ENCODE measurements around the gene C11orf24. TPM values are rescaled to one million over a fixed set of nuclear protein-coding genes. Genes with fewer than 3 reads are reported as not detected.
"Not testable (repeated sequence)": the region's sequence is repeated elsewhere in the genome, so short reads cannot be mapped to it uniquely, and the experiment has no call there.

C11orf24 gene
- total RNA-seq, 2 experiments from 2014 or later = 49.4 to 54.0 TPM

DNA sequence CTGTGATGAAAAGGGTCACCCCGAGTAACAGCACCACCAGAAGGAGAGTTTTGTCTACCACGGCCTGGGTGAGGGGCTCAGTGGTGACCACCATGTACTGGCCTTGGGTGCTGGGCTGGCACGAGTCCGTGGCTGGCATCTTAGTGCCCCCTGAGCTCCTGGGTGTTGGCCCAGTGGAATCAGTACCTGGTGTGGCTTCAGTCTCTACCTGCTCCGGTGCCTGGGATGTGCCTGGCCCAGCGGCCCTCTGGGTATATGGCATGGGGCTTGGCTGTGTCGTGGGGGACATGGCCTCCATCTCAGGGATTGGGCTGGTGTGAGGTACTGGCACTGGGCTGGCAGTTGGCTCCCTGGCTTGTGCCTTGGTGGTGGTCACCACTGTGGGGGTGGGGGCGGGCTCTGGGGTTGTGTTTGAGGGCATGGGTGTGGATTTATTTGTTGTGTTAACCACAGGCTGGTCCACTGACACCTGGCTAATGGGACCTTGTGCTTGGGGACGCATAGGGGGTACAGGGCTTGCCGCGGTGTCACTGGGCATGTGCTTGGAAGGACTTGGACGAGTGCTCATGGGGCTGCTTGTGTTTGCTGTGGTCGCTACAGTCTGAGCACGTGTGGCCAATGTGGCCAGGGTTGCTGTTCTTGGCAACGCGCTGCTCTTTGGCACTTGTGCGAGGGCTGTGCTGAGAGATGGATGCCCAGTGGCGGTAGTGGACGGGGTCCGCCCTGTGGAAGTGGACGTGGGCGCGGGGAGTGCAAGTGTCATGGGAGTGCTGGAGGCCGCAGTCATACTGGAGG, 9.8 kb downstream of the C11orf24 start:
- POLR2A ChIA-PET = no interaction called here
- CTCF ChIA-PET = interaction anchor here (6.7 kb wide), 1 partner anchor 37 kb away, joined by 109 read pairs; no protein-coding TSS in a partner anchor

DNA sequence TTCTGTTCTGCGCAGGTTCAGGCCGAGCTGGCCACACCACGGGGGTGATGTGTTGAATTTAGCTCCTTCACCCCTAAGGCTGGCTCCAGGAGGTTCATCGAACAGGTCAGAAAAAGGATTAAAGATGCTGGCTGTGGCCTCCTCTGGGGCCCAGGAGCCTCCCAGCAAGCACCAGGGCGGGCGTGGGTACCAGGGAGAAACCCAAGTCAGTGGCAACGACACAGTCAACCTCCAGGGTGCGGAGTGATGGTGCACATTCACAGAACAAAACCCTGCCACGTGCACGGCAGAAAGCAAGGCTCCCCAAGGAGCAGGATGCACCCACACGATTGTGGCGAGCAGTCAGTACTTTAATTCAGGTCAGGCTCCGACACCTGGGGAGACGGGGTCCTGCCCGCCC, 10.8 kb downstream of the C11orf24 start:
- ChIA-PET CTCF (interaction anchor here (6.7 kb wide), 1 partner anchor 38 kb away, joined by 109 read pairs; no protein-coding TSS in a partner anchor), POLR2A (no interaction called here)

DNA sequence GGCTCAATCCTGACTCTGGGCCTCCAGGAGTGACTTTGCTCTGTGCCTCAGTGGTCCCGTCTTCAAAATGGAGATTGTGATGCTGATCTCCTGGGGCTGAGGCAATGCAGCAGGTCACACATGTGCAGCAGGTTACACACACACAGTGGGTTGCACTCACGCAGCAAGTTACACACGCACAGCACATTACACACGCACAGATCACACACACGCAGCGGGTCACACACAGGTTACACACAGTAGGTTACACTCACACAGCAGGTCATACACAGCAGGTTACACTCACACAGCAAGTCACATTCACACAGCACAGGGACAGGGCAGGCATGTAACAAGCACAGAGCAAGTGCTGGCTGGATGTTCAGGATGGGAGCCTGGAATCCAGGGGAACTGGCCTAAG, 11.3 kb downstream of the C11orf24 start:
- ChIA-PET CTCF (interaction anchor here (0.8 to 6.7 kb wide), 3 partner anchors 10 to 38 kb away, joined by 3 to 109 read pairs (median 4); no protein-coding TSS in a partner anchor), POLR2A (no interaction called here)

DNA sequence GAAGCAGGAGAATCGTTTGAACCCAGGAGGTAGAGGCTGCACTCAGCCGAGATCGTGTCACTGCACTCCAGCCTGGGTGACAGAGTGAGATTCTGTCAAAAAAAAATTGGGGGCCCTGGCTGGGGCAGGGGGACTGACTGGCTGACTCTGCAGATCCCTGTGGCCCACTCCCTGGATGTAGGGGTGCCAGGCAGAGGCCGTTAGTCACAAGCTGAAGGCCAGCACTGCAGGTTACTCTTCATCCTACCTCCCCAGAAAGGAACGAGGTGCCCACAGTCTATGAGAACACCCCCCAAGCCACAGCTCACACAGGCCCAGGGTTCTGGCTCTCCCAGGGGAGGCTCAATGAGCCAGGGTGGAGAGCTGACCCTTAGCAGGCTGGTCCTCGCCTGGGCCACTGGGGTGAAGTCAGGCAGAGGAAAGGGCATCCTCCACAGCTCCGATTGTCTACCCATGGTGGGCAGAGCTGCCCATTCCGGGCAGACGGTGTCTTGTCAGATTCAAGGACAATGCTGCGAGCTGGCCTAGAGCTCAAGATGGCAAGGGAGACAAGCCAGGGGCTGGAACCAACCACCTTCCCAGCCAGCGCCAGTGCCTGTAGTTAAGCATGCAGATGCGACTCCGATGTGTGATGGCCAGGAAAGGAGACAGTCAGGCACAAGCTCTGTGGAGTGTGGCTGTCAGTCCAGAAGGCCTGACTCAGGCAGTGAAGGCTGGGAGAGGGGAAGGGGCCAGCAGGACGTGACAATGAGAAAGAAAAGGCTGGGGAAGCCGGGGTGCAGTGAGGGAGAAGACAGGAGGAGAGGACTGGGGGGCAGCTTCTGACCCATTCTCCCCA, 12.4 kb downstream of the C11orf24 start:
- ChIA-PET CTCF (interaction anchor here (0.8 to 6.7 kb wide), 3 partner anchors 11 to 39 kb away, joined by 3 to 109 read pairs (median 3); no protein-coding TSS in a partner anchor), POLR2A (interaction anchor here (0.7 kb wide), 1 partner anchor 12 kb away, joined by 3 read pairs; the partner anchor contains the start of gene C11orf24)

DNA sequence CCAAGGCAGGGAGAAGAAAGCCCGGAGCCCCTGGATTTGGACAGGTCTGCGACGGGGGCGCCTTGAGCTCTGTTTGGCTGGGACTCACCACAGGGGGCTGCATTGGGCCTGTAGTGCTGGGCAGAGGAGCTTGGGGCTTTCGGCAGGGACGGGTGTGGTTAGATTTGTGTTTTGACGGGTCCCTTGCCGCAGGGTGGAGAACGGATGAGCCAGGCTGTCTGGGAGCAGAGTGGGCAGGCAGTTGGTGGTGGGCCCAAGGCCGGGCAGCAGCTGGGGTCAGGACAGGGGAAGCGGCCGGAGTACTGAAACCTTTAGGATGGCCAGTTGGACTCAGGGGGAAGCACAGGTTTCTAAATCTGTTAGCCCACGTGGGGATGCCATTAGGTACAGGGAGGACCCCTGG, 13.4 kb downstream of the C11orf24 start:
- CTCF ChIA-PET = interaction anchor here (1.0 to 6.7 kb wide), 5 partner anchors 24 to 130 kb away, joined by 3 to 109 read pairs (median 3); no protein-coding TSS in a partner anchor
- POLR2A ChIA-PET = interaction anchor here (0.6 to 1.4 kb wide), 4 partner anchors 14 to 149 kb away, joined by 3 to 4 read pairs (median 3); partner anchors contain the start of gene C11orf24

DNA sequence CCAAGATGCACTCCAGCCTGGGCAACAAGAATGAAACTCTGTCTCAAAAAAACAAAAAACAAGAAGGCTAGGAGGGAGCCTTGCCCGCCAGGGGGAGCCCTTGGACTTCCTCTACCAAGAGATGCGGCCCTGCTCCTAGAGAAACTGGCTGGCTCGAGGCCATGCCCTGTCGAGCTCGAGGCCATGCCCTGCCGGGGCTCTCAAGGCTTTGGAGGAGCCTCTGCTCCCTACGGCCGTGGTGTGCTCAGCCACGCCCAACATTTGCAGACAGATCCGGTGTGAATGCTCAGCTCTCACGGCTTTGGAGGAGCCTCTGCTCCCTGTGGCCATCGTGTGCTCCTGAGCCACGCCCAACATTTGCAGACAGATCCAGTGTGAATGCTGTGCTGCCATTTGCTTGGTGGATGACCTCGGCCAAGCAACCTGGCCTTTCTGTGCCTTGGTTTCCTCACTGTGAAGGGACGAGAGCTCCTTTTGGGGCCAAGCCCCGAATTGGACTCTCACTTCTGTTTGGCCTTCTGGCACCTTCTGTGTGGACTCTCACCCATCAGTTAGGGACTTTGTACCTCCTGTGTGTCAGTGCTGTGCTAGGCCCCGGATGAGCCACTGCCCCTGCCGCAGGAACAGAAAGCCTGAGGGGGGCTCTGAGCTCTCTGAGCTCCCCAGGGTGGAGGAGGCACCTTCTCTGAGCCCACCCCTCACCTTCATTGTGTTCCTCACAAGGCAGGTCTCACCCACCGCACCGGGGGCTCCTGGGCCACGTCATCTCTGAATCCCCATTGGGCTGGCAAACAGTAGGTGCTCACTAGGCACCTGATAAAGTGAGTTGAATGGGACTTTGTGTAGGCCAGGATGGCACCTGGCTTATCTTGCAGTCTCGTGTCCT, 14.1 kb downstream of the C11orf24 start:
- ChIA-PET POLR2A (interaction anchor here (0.6 to 1.4 kb wide), 4 partner anchors 14 to 149 kb away, joined by 3 to 4 read pairs (median 3); partner anchors contain the start of gene C11orf24), CTCF (interaction anchor here (0.7 to 6.7 kb wide), 15 partner anchors 10 to 130 kb away, joined by 3 to 109 read pairs (median 3); partner anchors contain the start of gene C11orf24)

DNA sequence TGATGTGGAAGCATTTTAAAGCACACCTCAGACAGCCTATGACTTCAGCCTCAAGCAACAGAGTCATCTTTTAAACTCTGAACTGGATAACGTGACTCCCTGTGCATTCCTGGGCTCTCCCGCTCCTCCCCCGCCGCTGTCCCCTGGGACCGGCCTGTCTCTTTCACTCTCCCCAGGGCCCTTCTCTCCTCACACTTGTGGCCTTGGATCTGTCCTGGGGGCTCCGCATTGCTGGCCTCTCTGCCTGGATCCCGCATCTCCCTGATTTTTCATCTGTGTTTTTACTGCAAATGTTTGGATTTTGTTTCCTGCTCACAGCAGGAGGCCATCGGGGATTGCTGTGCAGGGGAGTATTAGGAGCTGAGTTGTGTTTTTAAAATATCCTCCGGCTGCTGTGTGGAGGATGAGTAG, 15.4 kb downstream of the C11orf24 start:
- ChIA-PET CTCF (interaction anchor here (1.2 to 6.7 kb wide), 2 partner anchors 15 to 42 kb away, joined by 4 to 109 read pairs; no protein-coding TSS in a partner anchor), POLR2A (no interaction called here)

DNA sequence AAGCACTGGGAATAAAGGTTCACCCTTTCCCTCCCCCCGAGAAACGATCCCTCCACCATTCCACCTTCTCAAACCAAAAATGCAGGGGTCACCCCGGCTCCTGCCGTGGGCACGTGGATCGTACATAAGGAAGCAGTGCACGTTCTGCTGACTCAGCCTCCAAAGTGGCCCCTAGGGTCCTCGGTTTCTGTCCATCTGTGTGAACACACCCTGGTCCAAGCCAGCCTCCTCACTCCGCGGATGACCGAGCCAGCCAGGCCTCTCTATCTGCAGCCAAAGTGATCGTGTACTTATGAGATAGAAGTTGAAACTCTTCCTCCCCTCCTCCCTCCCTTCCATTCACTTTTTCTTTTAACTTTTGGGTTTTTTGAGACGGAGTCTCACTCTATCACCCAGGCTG, 16.2 kb downstream of the C11orf24 start:
- POLR2A ChIA-PET = no interaction called here
- CTCF ChIA-PET = interaction anchor here (6.7 kb wide), 1 partner anchor 43 kb away, joined by 109 read pairs; no protein-coding TSS in a partner anchor

DNA sequence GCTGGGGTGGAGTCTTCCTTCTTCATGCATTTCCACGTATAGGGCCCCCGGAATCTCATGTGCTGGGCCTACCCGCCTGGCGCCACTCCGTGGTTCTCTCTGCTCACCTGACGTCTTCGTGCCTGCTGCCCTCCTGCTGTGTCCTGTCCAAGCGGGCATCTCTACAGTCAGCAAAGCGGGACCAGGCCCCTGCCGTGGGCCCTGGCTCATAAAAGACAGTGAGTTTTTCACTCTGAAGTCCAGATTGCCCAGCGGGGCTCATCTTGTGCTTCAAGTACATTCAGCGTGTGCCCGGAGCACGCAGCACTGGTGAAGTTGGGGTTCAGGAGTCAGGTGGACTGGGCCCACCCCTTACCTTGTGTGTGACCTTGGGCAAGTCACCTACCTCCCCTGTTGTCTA, 17.4 kb downstream of the C11orf24 start:
- POLR2A ChIA-PET = no interaction called here

DNA sequence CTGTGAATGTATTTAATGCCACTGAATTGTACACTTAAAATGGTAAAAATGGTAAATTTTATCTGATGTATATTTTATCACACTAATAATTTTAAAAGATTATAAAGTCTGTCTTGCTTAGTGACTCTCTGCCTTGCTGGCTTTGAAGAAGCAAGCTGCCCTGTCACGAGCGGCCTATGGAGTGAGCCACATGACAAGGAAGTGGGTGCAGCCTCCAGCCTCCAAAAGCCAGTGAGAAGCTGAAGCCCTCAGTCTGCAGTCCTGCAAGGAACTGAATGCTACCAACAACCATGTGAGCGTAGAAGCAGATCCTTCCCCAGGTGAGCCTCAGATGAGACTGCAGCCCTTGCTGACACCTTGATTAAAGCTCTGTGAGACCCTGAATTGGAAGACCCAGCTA, 20.0 kb downstream of the C11orf24 start:
- POLR2A ChIA-PET = no interaction called here
- CTCF ChIA-PET = interaction anchor here (3.8 kb wide), 1 partner anchor 46 kb away, joined by 20 read pairs; no protein-coding TSS in a partner anchor

More for the DNA sequence above, 17.4 kb downstream of the C11orf24 start:
- CTCF ChIA-PET = interaction anchor here (3.8 kb wide), 1 partner anchor 43 kb away, joined by 20 read pairs; no protein-coding TSS in a partner anchor

DNA sequence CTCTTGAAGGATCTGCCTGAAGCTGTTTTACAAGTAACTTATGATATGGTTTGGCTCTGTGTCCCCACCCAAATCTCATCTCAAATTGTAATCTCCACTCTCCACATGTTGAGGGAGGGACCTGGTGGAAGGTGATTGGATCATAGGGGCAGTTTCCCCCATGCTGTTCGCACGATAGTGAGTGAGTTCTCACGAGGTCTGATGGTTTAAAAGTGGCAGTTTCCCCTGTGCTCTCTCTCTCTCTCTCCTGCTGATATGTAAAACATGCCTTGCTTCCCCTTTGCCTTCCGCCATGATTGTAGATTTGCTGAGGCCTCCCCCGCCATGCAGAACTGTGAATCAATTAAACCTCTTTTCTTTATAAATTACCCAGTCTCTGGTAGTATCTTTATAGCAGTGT, 26.9 kb downstream of the C11orf24 start:
- POLR2A ChIA-PET = interaction anchor here (0.5 kb wide), 1 partner anchor 128 kb away, joined by 7 read pairs; no protein-coding TSS in a partner anchor
- CTCF ChIA-PET = not testable (repeated sequence)

DNA sequence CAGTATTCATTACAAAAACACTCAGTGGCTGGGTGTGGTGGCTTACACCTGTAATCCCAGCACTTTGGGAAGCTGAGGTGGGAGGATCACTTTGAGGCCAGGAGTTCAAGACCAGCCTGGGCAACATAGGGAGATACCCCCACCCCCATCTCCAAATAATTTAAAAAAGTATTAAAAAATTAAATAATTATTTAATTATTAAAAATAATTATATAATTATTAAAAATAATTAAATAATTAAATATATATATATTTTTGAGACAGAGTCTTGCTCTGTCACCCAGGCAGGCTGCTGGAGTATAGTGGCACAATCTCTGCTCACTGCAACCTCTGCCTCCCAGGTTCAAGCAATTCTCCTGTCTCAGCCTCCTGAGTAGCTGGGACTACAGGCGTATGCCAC, 27.9 kb downstream of the C11orf24 start:
- CTCF ChIA-PET, POLR2A ChIA-PET: not testable (repeated sequence)

DNA sequence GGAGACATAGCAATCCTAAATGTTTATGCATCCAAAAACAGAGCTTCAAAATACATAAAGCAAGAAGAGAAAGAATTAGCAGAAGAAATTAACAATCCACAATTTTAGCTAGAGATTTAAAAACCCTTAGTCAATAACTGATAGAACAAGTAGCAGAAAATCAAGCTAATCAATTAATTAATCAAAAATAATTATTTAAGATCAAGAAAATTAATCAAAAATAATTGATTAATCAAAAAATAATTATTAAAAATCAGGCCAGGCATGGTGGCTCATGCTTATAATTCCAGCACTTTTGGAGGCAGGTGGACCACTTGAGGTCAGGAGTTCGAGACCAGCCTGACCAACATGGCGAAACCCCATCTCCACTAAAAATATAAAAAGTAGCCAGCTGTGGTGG, 29.2 kb downstream of the C11orf24 start:
- ChIA-PET CTCF (no interaction called here), POLR2A (no interaction called here)

DNA sequence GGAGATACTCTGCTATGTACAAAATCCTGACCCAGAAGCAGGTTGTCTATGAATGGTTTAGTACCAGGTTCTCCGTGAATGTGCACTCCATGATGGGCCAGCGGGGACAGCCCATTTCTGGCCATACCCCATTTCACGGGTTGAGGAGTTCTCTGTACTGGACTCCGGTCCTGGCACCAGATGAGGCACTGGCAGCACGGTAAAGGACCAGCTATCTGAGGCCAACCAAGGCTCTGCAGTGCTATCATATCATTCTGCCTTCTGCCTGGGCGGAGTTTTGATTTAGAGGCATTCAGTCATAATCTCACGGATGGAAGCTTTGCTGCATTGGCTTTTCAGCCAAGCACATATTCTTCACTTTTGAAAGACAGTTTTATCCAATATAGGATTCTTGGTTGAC, 40.2 kb downstream of the C11orf24 start:
- ChIA-PET CTCF (interaction anchor here (1.2 kb wide), 1 partner anchor 26 kb away, joined by 3 read pairs; no protein-coding TSS in a partner anchor), POLR2A (no interaction called here)

DNA sequence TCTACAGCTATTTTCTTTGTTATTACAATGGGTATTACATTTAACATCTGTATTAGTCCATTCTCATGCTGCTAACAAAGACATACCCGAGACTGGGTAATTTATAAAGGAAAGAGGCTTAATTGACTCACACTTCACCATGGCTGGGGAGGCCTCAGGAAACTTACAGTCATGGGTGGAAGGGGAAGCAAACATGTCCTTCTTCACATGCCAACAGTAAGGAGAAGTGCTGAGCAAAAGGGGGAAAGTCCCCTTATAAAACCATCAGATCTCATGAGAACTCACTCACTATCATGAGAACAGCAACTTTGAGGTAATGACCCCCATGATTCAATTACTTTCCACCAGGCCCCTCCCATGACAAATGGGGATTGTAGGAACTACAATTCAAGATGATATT, 42.2 kb downstream of the C11orf24 start:
- CTCF ChIA-PET = no interaction called here

DNA sequence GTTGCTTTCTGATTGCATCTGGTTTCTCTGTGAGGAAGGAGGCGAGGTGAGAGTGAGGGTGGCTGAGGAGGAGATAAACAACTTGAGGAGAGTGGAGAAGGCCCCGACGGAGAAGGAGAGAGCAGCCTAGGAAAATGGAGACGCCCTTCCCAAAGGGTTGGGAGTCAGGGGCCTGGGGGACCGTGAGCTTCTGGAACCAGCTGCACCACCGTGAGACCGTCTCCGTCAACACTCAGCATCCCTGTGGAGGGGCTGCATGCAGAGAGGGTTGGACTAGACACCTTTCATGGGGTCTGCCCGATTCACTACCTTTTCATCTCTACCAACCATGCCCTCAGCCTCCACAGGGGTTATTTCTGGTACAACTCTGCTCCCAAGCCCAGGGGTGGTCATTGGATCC, 45.4 kb downstream of the C11orf24 start:
- CTCF ChIA-PET = no interaction called here
- POLR2A ChIA-PET = no interaction called here

More for the DNA sequence above, 42.2 kb downstream of the C11orf24 start:
- POLR2A ChIA-PET = no interaction called here

DNA sequence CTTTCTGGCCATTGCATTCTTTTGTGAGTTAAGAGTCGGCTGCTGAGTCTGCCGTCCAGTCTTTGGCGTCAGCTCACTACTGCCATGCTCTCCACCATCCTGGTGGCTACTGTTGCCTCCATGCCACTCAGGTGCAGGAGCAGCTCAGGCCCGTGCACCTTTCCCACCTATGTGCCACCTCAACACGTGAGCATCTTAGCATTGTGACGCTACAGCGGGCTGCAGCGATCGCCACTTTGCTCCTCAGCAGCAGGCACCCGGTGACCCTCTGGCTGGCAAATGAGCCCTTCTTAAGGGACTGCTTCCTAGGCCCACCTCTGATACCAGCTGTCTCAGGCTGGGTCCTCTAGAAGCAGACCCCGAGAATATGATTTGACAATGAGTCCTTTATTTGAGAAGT, 47.2 kb downstream of the C11orf24 start:
- ChIA-PET CTCF (no interaction called here), POLR2A (no interaction called here)

DNA sequence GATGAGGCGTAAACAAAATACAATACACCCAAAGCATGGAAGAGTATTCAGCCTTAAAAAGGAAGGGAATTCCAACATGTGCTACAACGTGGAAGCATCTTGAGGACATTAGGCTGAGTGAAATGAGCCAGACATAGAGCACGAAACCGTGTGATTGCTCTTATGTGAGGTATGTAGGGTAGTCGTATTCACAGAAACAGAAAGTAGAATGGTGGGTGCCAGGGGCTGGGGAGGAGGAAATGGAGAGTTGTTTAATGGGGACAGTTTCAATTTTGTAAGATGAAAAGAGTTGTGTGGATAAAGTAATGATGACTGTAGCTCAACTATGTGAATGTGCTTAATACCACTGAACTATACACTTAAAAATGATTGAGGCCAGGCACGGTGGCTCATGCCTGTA, 48.5 kb downstream of the C11orf24 start:
- CTCF ChIA-PET = no interaction called here

DNA sequence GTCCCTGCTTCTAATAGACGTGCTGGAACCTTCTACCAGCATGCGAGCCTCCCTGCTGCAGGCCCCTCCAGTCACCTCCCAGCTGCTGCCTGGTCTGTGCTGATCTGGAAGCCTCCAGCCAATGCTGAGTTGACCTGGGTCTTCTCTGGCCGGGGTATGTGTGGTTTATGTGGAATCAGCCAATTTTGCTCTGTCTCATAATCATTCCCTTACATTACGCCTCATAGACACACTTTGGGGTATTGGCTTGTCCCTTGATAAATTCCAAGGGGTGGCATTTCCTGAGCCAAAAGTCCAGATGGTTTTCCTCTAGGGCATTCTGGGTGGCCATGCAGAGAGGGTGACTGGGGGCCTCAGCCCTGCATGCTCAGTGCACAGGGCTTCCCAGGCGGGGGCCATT, 50.4 kb downstream of the C11orf24 start:
- ChIA-PET CTCF (no interaction called here), POLR2A (no interaction called here)

More for the DNA sequence above, 48.5 kb downstream of the C11orf24 start:
- POLR2A ChIA-PET = no interaction called here
